ENCODE data around the gene DDAH2.

The DDAH2 gene

DNA sequence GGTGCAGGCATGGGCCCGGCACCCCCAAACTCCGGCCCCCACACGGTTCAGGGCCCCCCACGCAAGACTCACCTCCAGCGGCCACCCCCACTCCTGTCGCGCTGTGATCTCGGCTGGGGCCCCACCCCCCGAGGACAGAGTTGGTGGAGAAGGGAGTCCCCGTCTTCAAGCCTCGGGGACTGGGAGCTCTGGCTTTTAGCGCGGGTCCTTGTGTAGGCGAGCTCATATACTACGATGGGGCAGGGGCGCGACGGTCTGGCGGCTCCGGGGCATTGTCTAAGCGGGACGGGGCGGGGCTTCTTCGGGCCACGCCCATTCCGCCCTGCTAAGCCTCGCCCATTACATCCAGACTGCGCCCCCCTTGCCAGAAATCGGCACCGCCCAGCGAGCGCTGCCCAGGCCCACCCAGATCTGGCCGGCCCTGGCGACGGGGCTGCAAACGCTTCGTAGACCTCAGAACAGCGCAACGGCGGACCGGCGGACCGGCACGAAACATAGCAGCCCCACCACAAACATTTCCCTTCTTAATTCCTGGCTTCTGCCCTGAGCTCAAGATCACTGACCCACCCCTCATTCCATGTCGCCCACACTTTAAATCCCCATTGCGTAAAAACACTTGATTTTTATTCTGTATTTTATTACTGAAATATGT, 1.0 kb upstream of the DDAH2 start:
- DNase-seq, result no peak

DNA sequence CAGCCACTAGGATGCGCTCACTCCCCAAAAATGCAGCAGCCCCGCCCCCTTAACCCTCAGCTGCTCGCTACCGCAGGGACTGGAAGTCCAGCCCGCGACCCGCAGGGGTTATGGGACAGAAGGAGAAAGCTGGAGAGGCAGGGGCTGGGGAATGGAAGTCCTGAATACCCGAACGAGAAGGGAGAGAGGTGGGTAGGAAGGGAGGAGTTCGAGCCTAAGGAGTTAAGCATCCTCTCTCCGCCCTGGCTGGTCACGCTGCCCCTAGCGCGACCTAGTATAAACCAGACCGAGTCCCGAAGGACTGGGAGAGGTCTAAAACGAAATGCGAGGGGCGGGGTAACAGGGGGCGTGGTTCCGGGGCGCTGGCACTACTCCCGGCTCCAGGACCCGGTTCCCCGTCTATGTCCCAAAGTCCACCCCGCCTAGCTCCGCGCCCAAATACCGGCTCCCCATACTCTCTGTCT, 448 bp upstream of the DDAH2 start:
- no peak for DNase-seq

DNA sequence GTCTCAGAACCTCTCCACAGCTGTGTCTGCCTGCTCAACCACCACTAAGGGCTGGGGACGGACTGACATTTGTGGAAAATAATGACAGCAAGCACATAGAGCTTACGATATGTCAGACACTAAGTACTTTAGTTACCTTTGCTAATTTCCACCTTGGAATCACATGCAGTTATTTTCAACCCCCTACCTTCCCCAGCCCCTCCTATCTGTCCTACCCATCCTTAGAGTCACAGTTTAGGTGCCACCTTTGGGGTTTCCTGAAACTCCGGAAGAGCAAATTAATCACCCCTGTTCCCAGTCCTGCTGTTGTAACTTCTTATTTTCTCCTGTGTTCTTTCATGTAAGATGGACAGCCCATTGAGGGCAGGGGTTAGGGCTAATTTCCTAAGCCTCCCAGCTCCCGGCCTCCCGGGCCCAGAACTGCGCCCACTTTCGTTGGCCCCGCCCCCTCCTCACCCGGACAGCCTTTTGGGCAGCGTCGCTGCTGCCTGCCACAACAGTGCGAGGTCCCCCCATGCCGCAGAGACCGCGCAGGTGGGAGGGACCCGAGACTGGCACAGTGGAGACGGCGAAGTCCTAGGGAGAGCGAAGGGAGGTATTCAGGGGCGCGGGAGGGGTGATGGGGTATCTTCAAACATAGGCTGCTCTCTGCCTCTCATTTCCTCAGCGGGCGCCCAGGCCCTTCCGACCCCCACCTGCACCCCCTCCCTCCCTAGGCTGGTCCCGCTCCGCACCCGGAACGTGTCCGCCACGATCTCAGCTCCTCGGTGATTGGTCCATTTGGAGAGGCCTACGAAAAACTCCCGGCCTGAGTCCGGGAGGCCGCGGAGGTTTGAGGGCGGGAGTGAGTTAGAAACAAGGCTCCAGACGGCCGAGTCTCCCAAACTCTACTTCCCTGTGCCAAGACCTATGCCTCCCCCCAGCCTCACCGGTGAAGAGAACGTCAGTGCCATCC, 1.1 kb downstream of the DDAH2 start:
- DNase-seq, result no peak

DNA sequence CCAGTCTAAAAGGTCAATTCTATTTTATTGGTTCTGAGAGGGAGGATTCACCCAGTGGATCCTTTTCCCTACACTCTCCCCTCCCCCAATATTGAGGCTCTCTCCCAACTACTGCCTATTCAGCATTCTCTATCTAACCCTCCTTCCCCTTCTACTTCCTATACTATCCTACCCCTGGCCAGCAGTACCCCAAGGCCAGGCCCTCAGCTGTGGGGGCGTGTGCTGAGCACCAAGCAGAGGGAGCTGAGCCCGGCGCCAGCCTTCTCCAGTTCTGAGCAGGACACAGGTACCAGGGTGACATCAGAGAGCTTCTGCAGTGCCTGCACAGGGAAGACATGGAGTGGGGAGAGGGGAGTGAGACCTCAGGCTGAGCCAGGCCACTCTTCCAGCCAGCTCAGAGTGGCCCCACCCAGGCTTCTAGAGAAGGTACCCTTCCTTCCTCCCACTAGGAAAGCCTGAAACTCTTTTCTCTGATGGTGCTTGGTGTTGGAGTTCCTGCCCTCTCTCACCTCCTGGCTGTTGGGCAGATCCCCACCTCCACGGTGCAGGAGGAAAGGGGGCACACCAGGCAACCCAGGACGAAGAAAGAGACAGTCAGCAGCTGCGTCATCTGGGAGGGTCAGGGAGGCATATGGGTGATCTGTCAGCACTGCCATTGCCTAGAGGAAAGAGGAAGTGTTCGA, 1.9 kb downstream of the DDAH2 start:
- DNase-seq, result no peak

DNA sequence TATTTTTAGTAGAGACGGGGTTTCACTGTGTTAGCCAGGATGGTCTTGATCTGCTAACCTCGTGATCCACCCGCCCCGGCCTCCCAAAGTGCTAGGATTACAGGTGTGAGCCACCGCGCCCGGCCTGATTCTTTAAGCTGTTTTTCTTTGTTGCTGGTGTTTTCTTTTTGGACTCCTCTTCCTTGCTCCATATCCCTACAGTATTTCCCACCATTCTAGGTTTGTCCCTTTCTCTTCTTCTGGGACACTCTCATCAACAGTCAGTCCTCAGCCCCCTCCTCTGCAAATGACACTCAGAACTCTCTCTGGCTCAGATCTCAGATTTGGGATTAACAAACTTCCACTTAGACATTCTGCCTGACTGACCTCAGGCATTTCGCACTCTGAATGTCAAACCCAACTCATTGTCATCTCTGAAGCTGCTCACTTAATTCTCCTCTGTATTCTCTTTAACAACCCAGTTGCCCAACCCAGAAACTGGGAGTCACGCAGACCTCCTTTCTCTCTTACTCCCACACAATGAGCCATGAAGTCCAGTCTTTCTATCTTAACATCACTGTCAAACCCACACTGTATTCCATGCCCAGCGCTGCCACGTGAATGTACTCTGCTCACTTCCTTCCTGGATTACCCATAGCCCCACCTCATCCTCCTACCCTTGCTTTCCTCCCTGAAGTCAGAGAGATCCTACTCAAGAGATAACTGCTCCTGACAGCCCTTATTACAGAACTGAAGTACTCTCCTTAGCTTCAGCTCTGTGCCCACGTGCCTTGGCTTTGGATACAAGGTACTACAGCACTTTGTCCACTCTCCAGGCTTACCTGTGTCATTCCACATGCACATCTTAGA, 3.4 kb downstream of the DDAH2 start:
- DNase-seq, result no peak

DNA sequence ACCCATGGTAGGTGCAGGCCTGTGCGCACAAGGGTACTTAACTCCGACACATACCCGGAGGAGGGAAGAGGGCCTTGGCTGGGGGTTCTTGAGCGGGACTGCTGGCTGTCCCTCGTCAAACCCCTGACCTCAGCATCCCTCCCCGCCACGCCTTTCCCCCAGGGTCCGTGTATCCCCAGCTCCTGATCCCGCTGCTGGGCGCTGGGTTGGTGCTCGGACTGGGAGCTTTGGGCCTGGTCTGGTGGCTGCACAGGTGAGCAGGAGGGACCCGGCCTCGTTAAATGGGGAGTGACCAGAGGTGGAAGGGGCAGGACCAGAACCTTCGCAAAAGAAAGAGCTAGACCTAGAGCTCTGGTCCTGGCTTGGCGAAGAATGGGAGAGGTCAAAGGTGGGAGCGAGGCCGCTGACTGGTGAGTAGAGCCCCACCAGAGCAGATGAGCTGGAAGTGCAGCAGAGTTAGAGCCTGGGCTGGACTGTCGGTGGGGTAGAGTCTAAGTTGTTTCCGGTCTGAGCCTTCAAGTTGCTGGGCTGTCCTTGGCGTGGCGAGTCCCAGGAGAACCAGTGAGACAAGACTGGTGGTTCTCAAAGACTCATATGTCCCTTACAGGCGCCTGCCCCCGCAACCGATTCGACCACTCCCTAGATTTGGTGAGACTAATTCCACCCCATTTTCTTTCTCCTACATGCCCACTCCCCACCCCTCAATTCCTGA, 5.0 kb downstream of the DDAH2 start:
- DNase-seq, result no peak

DNA sequence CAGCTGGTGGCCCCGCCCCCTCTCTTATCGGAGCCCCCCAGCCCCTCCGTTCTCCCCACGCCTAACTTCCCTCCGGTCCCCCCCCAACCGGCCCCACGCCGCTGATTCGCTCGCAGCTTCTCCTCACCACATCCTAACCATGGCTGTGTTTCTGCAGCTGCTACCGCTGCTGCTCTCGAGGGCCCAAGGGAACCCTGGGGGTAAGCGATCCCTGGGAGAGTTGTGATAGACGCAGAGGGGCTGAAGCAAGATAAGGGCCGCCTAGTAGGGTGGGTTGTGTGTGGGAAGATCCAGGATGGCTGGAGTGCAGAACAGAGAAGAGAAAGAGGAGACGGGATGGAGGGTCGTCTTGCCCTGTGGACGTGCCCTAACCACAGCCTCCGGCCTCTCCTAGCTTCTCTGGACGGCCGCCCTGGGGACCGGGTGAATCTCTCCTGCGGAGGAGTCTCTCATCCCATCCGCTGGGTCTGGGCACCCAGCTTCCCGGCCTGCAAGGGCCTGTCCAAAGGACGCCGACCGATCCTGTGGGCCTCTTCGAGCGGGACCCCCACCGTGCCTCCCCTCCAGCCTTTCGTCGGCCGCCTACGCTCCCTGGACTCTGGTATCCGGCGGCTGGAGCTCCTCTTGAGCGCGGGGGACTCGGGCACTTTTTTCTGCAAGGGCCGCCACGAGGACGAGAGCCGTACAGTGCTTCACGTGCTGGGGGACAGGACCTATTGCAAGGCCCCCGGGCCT, 5.7 kb downstream of the DDAH2 start, which contains the start of gene MPIG6B:
MPIG6B (plus strand) TSS at position 129 of the 735 bp plus-strand sequence; CDS start at position 140, 11 bp downstream.
- no peak for DNase-seq

DNA sequence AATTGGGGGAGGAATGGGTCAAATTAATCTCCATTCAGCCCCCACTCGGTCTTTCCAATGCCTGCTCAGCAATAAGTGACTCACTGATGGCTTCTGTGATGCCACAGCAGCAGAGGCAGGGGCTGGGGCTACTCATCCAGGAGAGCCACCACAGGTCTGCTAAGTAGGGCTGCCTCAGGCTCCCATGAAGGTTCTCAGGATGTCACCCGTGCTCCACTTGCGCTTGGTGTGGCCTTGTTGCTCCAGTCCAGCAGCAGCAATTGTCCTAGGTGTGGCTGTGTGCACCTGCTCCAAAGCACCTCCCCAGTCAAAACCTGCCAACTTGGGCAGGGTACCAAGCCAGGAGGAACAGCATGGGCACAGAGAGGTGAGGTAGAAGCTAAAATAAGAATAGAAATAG, 6.9 kb downstream of the DDAH2 start:
- DNase-seq, result no peak

DNA sequence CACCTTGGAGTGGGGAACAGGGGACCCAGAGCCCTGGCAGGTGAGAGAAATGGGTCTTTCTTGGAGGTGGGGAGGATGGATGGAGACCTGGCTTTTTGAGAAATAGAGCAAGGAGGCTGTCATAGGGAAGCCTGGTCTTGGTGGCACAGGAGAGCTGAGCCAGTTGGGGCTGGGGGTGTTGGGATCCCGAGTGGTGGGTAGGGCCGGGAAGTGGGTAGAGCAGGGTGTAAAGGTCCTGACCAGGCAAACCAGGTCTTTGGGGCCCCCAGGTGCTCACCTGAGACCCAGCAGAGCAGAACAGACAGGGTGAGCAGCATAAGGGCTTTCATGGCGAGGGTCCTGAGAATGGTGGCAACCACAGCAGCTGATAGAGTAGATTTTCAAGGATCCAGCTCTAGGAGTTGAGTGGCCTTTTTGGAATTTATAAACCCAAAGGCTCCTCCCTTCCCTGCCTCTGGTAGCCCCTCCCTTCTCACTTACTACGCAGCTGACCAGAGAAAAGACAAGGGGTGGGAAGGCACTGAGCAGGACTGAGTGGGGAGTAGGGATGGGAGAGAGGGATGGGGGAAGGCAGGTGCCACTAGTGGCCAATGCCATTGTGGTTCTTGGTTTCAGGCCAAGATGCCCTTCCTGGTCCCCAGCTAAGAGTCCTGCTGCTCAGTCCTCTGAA, 7.6 kb downstream of the DDAH2 start, which contains the start of gene LY6G6C:
LY6G6C (minus strand) TSS at position 396 of the 670 bp plus-strand sequence; CDS start at position 329, 67 bp downstream.
- no peak for DNase-seq

DNA sequence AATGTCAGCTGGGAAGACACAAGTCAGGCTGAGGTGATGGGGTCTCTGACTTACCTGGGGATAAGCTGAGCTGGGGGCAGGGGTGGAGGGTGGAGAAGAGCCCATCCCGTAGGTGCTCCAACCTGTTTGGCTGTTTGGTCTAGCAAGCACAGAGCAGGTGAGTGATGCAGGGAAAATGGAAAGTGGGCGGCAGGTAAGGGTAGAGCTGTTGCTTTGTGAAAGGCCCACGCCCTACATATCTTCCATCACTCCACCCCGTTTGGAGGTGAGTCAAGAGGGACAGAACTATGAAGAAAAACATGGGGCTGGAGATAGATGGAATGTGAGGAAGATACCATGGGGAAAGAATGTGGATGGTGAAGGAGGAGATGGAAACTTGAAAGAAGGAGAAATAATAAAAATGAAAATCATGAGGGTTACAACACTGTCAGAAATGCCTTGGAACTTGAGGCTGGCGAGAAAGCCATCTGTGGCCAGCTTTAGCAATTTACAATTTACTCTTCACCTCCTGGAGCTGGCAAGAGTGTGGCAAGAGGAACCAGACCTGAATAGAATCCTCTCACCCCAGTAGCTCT, 8.8 kb downstream of the DDAH2 start:
- no peak for DNase-seq

DNA sequence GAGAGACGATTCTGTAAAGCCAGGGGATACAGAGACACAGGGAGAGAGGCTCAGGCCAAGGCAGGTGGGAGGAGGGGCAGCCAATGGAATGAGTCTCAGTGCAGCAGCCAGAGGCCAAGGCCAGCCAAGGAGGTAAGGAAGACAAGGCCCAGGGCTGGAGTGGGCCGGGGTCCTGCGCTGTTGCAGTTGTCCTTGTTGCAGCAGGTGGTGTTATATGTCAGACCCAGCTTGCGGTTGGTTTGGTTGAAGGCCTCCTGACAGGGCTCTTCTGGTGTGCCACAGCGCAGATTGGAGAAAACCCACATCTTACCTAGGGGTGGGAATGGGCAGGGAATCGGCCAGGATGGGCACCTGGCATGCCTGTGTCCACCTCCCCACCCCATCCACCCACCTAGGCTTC, 10.1 kb downstream of the DDAH2 start:
- DNase-seq, result peak; percentile 18

DNA sequence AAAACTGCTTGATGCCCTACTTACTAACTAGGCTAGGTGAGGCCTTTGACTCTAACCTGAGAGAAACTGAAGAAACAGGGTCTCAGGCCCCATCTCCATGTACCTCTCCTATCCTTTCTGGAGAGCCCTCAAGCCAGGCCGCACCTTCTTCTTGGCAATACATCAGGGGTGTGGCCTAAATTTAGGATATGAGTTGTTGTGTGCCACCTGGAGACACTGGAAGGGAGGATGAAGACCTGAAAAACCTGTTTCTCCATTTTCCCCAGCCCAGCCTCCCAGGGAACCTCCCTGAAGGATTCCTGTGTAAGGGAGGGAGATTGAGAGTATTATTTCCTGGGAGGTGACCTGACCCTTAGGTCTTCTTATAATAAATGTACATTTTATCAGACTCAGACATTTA, 10.8 kb downstream of the DDAH2 start:
- peak; percentile 98 for DNase-seq

DNA sequence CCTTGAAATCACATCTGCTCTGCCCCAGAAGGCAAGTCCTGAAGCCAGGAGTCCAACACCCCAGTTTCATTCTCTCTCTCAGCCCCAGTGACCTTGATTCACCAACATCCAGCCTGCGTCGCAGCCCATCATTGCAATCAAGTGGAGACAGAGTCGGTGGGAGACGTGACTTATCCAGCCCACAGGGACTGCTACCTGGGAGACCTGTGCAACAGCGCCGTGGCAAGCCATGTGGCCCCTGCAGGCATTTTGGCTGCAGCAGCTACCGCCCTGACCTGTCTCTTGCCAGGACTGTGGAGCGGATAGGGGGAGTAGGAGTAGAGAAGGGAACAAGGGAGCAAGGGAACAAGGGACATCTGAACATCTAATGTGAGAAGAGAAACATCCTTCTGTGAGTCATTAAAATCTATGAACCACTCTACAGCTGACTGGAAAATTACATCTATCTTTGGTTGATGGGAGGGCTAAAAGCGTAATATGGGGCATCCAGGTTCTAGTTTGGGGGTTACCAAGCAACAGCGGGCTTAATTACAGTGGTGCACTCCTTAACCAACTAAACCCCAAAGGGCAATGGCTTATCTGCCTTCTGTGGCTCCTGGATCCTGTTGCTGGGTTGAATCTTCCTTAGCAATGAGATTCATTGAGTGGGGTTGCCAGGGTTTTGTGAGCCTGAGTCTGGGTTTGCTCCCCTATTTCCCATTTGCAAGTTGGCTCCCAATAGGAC, 11.4 kb downstream of the DDAH2 start:
- peak; percentile 57 for DNase-seq

DNA sequence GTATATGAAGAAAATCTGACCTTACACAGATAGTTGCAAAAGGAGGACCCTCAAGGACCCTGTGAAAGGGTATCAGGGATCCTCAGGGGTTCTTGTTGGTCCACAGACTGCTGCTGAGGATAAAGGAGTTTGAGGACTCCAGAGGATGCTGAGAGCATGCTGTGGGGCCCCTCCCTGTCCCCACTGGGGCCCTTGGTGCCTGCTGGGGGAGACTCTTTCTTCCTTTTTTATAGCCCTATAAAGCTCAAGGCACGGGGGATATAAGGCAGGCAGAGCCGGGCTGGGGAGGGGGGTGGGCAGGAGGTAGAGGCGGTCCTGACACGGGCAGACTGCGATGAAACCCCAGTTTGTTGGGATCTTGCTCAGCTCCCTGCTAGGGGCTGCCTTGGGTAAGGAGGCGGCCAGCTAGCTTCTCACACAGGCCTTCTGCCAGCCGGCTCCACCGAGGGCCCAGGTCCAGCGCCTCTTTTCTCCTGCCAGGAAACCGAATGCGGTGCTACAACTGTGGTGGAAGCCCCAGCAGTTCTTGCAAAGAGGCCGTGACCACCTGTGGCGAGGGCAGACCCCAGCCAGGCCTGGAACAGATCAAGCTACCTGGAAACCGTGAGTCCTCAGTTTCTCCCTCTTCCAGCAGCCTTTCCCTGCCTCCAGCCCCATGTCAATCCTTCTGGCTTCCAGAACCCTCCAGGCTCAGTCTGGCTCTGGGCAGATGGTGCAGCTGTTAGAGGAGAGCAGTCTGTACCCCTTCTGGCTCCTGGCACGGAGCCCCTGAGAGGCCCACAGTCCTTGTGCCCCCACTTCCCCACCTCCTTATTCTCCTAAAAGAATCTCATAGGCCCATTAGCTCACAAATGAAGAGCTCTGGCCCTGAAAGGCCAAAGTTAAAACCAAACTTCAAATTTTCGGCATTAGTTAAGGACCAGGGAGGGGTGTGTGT, 13.8 kb downstream of the DDAH2 start, which contains the start of gene LY6G6D:
LY6G6D (plus strand) TSS at position 327 of the 937 bp plus-strand sequence; CDS start at position 335, 8 bp downstream.
- DNase-seq, result no peak

DNA sequence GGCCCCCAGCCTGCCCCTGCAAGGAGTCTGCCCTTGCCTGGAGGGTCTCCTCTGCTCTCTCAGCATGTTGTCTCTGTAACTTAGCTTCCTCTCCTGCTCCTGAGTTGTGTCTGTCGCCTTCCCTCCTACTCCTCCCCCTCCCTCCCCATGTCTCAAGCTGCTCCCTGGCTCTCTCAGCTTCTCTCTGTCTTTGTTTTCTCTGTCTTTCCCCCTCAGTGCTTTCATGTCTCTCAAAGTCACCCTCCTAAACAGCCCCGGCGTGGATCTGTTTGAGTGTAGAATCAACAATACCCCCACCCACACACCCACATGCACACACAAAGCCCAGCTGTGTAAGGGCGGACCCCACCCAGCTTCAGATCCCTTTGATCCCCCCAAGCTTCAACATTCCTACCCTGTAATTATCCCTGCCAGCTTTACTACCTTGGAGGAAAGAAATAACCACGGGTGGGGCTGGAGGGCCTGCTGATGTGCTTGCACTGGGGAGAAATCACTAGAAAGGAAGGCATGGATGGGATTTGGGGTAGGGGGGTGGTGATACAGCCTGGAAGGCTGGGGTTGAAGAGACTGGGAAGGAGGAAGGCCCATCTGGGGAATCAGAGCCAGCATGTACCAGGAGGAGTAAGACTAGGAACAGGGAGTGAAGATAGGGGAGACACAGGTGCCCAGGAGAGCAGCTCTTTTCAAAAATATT, 15.0 kb downstream of the DDAH2 start:
- no peak for DNase-seq

DNA sequence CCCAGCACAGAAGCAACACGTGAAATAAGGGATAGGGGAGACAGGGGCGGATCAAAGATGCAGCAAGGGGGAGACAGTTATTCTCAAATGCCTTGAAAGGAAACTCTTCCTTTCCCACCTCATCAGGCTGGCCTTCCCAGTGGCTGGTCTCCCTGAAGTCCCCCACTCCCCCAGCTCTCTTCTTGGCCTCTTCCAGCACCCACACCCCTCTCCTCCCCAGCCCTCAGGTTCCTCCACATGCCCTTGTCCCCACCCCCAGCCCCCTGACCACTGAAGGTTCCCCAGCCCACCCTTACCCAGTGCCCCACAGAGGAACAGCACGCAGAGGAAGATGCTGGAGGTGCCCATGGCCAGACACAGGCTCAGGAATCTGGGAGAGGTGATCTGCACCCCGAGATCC, 15.6 kb downstream of the DDAH2 start:
- DNase-seq, result no peak

DNA sequence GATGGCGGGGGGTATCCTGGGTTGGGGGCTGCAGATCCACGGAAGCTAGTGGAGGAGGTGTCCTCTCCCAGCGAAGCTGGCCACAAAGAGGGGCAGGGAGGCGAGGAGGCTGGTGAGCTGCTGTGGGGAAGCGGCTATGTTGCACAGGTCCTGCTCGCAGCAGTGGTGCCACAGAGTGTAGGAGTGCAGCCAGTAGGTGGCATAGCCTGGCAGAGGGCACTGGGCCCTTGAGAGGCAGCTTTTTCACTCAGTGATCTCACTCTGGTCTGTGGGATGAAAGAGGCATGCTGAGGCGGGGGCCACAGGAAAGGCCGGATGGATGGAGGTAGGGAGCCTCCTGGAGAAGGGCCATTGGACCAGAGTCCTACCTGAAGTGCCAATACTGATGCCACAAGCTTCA, 16.8 kb downstream of the DDAH2 start:
- no peak for DNase-seq
